Thoracic aorta (tissue), 2 donors: ENCODE data around the gene SLC28A1. TPM values are rescaled to one million over a fixed set of nuclear protein-coding genes. Genes with fewer than 3 reads are reported as not detected.

Experiments used
- ATAC-seq: fragments of 150-250 bp; one replicate; pipeline ENCODE4 v1.8.0; 2017; ENCODE audit warnings: low read depth; ENCODE audit not compliant: insufficient number of reproducible peaks, low FRiP score
- DNase-seq: peaks from one replicate; pipeline ENCODE4 v3.0.0-alpha.2; 2020; ENCODE audit warnings: low spot score
- H3K27ac ChIP-seq, 2 donors: fragments of 200-600 bp; sonication (generic); 1 replicate in 1 of 2; 2 replicates in 1 of 2; pipeline ENCODE4 v1.5.1; 2016; ENCODE audit warnings: mild to moderate bottlenecking in 2 of 2, moderate library complexity in 2 of 2
- H3K27me3 ChIP-seq: fragments of 200-600 bp; sonication (generic); replicated peaks from 2 replicates; pipeline ENCODE4 v1.6.0; 2016; ENCODE audit warnings: mild to moderate bottlenecking; ENCODE audit not compliant: insufficient read depth
- H3K36me3 ChIP-seq: fragments of 200-600 bp; sonication (generic); one replicate; pipeline ENCODE4 v1.5.1; 2016
- H3K4me1 ChIP-seq, 2 donors: fragments of 200-600 bp; sonication (generic); 1 replicate in 1 of 2; 2 replicates in 1 of 2; pipeline versions ENCODE4 v1.5.1 to v1.6.0; 2016; ENCODE audit warnings: low read depth in 2 of 2, mild to moderate bottlenecking in 1 of 2; ENCODE audit not compliant: control insufficient read depth in 1 of 2
- H3K4me3 ChIP-seq: fragments of 200-600 bp; sonication (generic); 2 replicates; pipeline ENCODE4 v1.5.1; 2016; ENCODE audit warnings: mild to moderate bottlenecking
- H3K9me3 ChIP-seq: fragments of 200-600 bp; sonication (generic); 2 replicates; pipeline ENCODE4 v1.5.1; 2016
- CTCF ChIP-seq: fragments of 200-600 bp; sonication (generic); IDR thresholded peaks from one replicate; pipeline ENCODE4 v1.5.1; 2019; ENCODE audit warnings: antibody characterized with exemption
- total RNA-seq, 2 donors: library from RNA; depleted of rRNA; stranded (reverse); fragments of >200 nt; gene quantifications; one replicate each; pipeline versions ENCODE4 v1.1.0 to v1.2.3, GENCODE V29; 2016

The SLC28A1 gene
- total RNA-seq, 2 donors from 2014 or later = 0.41 to 1.6 TPM

- Histone ChIP-seq H3K9me3 (no peaks in the 10 kb centered on the region), H3K4me1 (peaks cover 0 to 3% of the 10 kb centered on the region in 2 donors), H3K27ac (no peak overlapping the region), H3K4me3 (no peak overlapping the region), H3K27me3 (no peaks in the 10 kb centered on the region), H3K36me3 (peaks cover 51% of the 10 kb centered on the region)
- ATAC-seq = no peak
- TF ChIP-seq CTCF = no peak
- DNase-seq = no peak
These were observed 28.7 kb upstream of the SLC28A1 start for GRCh38 chr15:84855765-84856164.

- DNase-seq (no peak), ATAC-seq (no peak)
- H3K9me3 ChIP-seq = no peaks in the 10 kb centered on the region
- H3K27ac ChIP-seq = no peak overlapping the region
- H3K36me3 ChIP-seq = peaks cover 51% of the 10 kb centered on the region
- no peak for TF ChIP-seq CTCF
- no peak overlapping the region for H3K4me3 ChIP-seq
- peaks cover 0 to 3% of the 10 kb centered on the region in 2 donors for H3K4me1 ChIP-seq
- H3K27me3 ChIP-seq = no peaks in the 10 kb centered on the region
These were observed 27.6 kb upstream of the SLC28A1 start for GRCh38 chr15:84856731-84857417.

GRCh38 chr15:84857418-84858004 is 27.0 kb upstream of the SLC28A1 start:
- no peak for TF ChIP-seq CTCF
- Histone ChIP-seq H3K4me3 (no peak overlapping the region), H3K27ac (peak overlapping the region in 1 of 2 donors; percentile 23), H3K9me3 (no peaks in the 10 kb centered on the region), H3K4me1 (peaks cover 0 to 3% of the 10 kb centered on the region in 2 donors), H3K36me3 (peaks cover 54% of the 10 kb centered on the region), H3K27me3 (no peaks in the 10 kb centered on the region)
- no peak for ATAC-seq
- DNase-seq = no peak

- H3K27me3 ChIP-seq = no peaks in the 10 kb centered on the region
- H3K27ac ChIP-seq = peak overlapping the region in 1 of 2 donors; percentile 23
- peaks cover 54% of the 10 kb centered on the region for H3K36me3 ChIP-seq
- no peaks in the 10 kb centered on the region for H3K9me3 ChIP-seq
- DNase-seq (no peak), ATAC-seq (no peak)
- TF ChIP-seq CTCF = no peak
- peaks cover 2 to 3% of the 10 kb centered on the region in 2 donors for H3K4me1 ChIP-seq
- no peak overlapping the region for H3K4me3 ChIP-seq
These were observed 26.2 kb upstream of the SLC28A1 start for GRCh38 chr15:84858231-84858630.

- DNase-seq (no peak), ATAC-seq (no peak)
- Histone ChIP-seq H3K27me3 (no peaks in the 10 kb centered on the region), H3K4me1 (peaks cover 7 to 12% of the 10 kb centered on the region in 2 donors), H3K9me3 (no peaks in the 10 kb centered on the region), H3K27ac (peak overlapping the region in 1 of 2 donors; percentile 9), H3K36me3 (peaks cover 62% of the 10 kb centered on the region), H3K4me3 (no peak overlapping the region)
- TF ChIP-seq CTCF = no peak
These were observed 25.3 kb upstream of the SLC28A1 start for GRCh38 chr15:84859144-84859543.
